ENCODE measurements around the gene ADGRG3. TPM values are rescaled to one million over a fixed set of nuclear protein-coding genes. Genes with fewer than 3 reads are reported as not detected.

The ADGRG3 gene
- total and polyA plus RNA-seq, 2 of the 13 experiments (the other 11 are each of a cell fraction or from before 2014, with no cell fraction given): 2.7 to 11.8 TPM

GRCh38 chr16:57632568-57632967 is 35.5 kb upstream of the ADGRG3 start:
- in situ Hi-C loops (cut with HindIII; ENCODE audit: extremely low pct_ligation_motif_present, low pct_unique_long_range_greater_than_20kb): no loop called here
- no peak overlapping the region for H3K27ac ChIP-seq (ENCODE audit: extremely low read length, insufficient read depth, low read length)

More at GRCh38 chr16:57632568-57632967, 35.5 kb upstream of the ADGRG3 start:
- CTCF ChIA-PET (ENCODE audit: low intra/inter-chr PET ratio, low total read pairs): interaction anchor here (1.2 kb wide), 1 partner anchor 15 kb away, joined by 5 read pairs; no protein-coding TSS in a partner anchor
- no peak for FAIRE-seq
- no TSS peak for BruUV-seq (replicated peaks)
- H3K79me2 ChIP-seq (ENCODE audit: insufficient read depth, low read length): no peaks in the 10 kb centered on the region
- POLR2A ChIA-PET: interaction anchor here (3.9 to 6.9 kb wide), 2 partner anchors 11 to 25 kb away, joined by 33 to 127 read pairs; no protein-coding TSS in a partner anchor
- no peaks in the 10 kb centered on the region for H3K36me3 ChIP-seq (replicated peaks in 1 of 2; ENCODE audit: control insufficient read depth in 1 of 2, insufficient read depth in 2 of 2, low read length in 2 of 2)
- H2AFZ ChIP-seq (ENCODE audit: low read length): no peak overlapping the region
- H3K4me1 ChIP-seq (ENCODE audit: insufficient read depth, low read length): peaks cover 51% of the 10 kb centered on the region
- H3K27me3 ChIP-seq (ENCODE audit: control insufficient read depth in 1 of 2, insufficient read depth in 2 of 2, low read length in 2 of 2): no peaks in the 10 kb centered on the region
- no peak overlapping the region for H3K4me2 ChIP-seq (ENCODE audit: low read depth, low read length)
- H3K9ac ChIP-seq (ENCODE audit: insufficient read depth, low read depth, low read length): no peak overlapping the region
- no peak for DNase-seq (ENCODE audit: low spot score)
- WGBS (ENCODE audit: low lambda C conversion rate): 86% methylated on average over 15 of the region's 15 CpGs
- no peaks in the 10 kb centered on the region for H4K20me1 ChIP-seq (ENCODE audit: insufficient read depth, low read length)
- H3K9me3 ChIP-seq (ENCODE audit: low read length): no peaks in the 10 kb centered on the region
- no peak overlapping the region for H3K4me3 ChIP-seq (replicated peaks in 1 of 3; ENCODE audit: insufficient read depth in 1 of 3, low read depth in 2 of 3, low read length in 3 of 3)
- intact Hi-C loops (cut with micrococcal nuclease; ENCODE audit: unreplicated experiment): no loop called here
- ATAC-seq: no peak
- TF ChIP-seq MBNL3 (CRISPR knock-in tag; conservative IDR thresholded peaks at IDR 0.05) (no peak), HNRNPL (IDR thresholded peaks at IDR 0.05; ENCODE audit: low read depth, low read length) (0 out of 2 replicates have a peak, but pooled peaks have one; percentile 58), TMF1 (CRISPR knock-in tag; IDR thresholded peaks at IDR 0.05; ENCODE audit: low read depth) (no peak), ZNF768 (CRISPR knock-in tag; IDR thresholded peaks at IDR 0.05) (peak; percentile 37; the same call in 1 of the 2 replicates), IKZF4 (CRISPR knock-in tag; IDR thresholded peaks at IDR 0.05; ENCODE audit: borderline replicate concordance, low read depth, not compliant biosample characterization) (no peak), JUND (CRISPR knock-in tag; IDR thresholded peaks at IDR 0.05) (no peak), ZNF138 (CRISPR knock-in tag; IDR thresholded peaks at IDR 0.05; ENCODE audit: low read depth) (no peak), ZBTB46 (CRISPR knock-in tag; IDR thresholded peaks at IDR 0.05; ENCODE audit: borderline replicate concordance) (no peak), ZNF788 (CRISPR knock-in tag; IDR thresholded peaks at IDR 0.05; ENCODE audit: borderline replicate concordance) (no peak), PCBP2 (optimal IDR thresholded peaks at IDR 0.05; ENCODE audit: low read depth, low read length, poor library complexity, severe bottlenecking) (no peak), EP300 (IDR thresholded peaks at IDR 0.05; ENCODE audit: low read depth in 2 of 2, low read length in 2 of 2) (no peak), EP300 (CRISPR knock-in tag; IDR thresholded peaks at IDR 0.05; ENCODE audit: borderline replicate concordance) (no peak), POGZ (CRISPR knock-in tag; IDR thresholded peaks at IDR 0.05) (no peak), ZNF607 (CRISPR knock-in tag; IDR thresholded peaks at IDR 0.05; ENCODE audit: borderline replicate concordance) (no peak)

Measured in HepG2 (cell line).